Measurements from ENCODE around the gene BTG1.

The BTG1 gene

GRCh38 chr12:92145731-92146496 is at the start of gene BTG1:
BTG1 (minus strand) TSS chr12:92145846; CDS start chr12:92145535, 311 bp downstream.
- DNase-seq: peak; percentile 100

- no peak for DNase-seq
These were observed 48.9 kb upstream of the BTG1 start for GRCh38 chr12:92194561-92194960.

- no peak for DNase-seq
These were observed 48.2 kb upstream of the BTG1 start for GRCh38 chr12:92193846-92194245.

GRCh38 chr12:92193063-92193462 is 47.4 kb upstream of the BTG1 start:
- no peak for DNase-seq

- no peak for DNase-seq
These were observed 46.7 kb upstream of the BTG1 start for GRCh38 chr12:92192360-92192759.

- no peak for DNase-seq
These were observed 45.4 kb upstream of the BTG1 start for GRCh38 chr12:92191061-92191460.

- no peak for DNase-seq
These were observed 43.0 kb upstream of the BTG1 start for GRCh38 chr12:92188517-92189188.

- DNase-seq: no peak
These were observed 40.4 kb upstream of the BTG1 start for GRCh38 chr12:92186038-92186470.

GRCh38 chr12:92185052-92185451 is 39.4 kb upstream of the BTG1 start:
- DNase-seq: no peak

- no peak for DNase-seq
These were observed 37.9 kb upstream of the BTG1 start for GRCh38 chr12:92183575-92183974.

- no peak for DNase-seq
These were observed 32.7 kb upstream of the BTG1 start for GRCh38 chr12:92178340-92178739.

- DNase-seq: no peak
These were observed 31.0 kb upstream of the BTG1 start for GRCh38 chr12:92176646-92177045.

GRCh38 chr12:92175961-92176360 is 30.3 kb upstream of the BTG1 start:
- DNase-seq: no peak

GRCh38 chr12:92170050-92170449 is 24.4 kb upstream of the BTG1 start:
- no peak for DNase-seq

GRCh38 chr12:92167075-92167474 is 21.4 kb upstream of the BTG1 start:
- no peak for DNase-seq

- DNase-seq: no peak
These were observed 19.1 kb upstream of the BTG1 start for GRCh38 chr12:92164712-92165111.

GRCh38 chr12:92162079-92162478 is 16.4 kb upstream of the BTG1 start:
- no peak for DNase-seq

- DNase-seq: no peak
These were observed 13.3 kb upstream of the BTG1 start for GRCh38 chr12:92158796-92159439.

- no peak for DNase-seq
These were observed 11.2 kb upstream of the BTG1 start for GRCh38 chr12:92156704-92157395.

GRCh38 chr12:92156139-92156538 is 10.5 kb upstream of the BTG1 start:
- DNase-seq: no peak

GRCh38 chr12:92155733-92156132 is 10.1 kb upstream of the BTG1 start:
- DNase-seq: no peak

GRCh38 chr12:92151916-92152315 is 6.3 kb upstream of the BTG1 start:
- DNase-seq: no peak

GRCh38 chr12:92149563-92149962 is 3.9 kb upstream of the BTG1 start:
- no peak for DNase-seq
